Measurements from ENCODE around the gene OR6C70. TPM values are rescaled to one million over a fixed set of nuclear protein-coding genes. Genes with fewer than 3 reads are reported as not detected.

Gene OR6C70
- total RNA-seq, 1 experiment from 2014 or later = not detected

- TF ChIP-seq, protein P1, sequence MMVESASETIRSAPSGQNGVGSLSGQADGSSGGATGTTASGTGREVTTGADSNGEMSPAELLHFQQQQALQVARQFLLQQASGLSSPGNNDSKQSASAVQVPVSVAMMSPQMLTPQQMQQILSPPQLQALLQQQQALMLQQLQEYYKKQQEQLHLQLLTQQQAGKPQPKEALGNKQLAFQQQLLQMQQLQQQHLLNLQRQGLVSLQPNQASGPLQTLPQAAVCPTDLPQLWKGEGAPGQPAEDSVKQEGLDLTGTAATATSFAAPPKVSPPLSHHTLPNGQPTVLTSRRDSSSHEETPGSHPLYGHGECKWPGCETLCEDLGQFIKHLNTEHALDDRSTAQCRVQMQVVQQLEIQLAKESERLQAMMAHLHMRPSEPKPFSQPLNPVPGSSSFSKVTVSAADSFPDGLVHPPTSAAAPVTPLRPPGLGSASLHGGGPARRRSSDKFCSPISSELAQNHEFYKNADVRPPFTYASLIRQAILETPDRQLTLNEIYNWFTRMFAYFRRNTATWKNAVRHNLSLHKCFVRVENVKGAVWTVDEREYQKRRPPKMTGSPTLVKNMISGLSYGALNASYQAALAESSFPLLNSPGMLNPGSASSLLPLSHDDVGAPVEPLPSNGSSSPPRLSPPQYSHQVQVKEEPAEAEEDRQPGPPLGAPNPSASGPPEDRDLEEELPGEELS (CRISPR knock-in tag; IDR thresholded peaks at IDR 0.05) = no peak
- TF ChIP-seq ZNF219 (CRISPR knock-in tag; IDR thresholded peaks at IDR 0.05; ENCODE audit: borderline replicate concordance) (no peak), CREB1 (CRISPR knock-in tag; IDR thresholded peaks at IDR 0.05) (no peak), ZNF138 (CRISPR knock-in tag; conservative IDR thresholded peaks at IDR 0.05) (no peak)
Observed at GRCh38 chr12:55425954-55426353, 44.0 kb downstream of the OR6C70 start, which contains the start of gene OR6C76 (continued).

DNA sequence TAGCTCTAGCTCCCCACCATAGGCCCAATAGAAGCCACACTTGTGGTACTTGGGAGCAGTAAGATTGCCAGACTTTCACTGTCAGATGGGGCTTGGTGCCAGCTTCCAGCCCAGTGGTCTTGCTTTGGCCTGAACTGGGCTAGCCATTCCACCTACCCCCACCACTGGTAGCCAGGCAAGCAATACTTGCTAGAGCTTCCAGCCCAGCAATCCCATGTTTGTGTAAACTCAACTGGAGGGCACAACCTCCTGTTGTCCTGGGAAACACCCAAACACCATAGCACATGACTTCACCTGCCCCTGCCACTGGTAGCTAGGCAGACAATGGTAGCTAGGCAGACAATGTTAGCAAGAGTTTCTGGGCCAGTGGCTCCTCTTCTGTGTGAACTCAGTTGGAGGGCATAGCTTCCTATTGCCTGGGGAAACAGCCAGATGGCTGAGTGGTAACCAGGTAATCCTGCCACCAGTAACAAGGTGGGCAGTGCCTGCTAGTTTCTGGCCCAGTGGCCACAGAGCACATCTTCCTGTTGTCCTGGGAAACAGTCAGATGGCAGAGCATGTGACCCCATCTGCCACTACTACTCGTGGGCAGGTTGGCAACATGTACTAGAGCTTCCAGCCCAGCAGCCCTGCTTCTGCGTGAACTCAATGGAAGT, 49.5 kb downstream of the OR6C70 start:
- peaks cover 10% of the 10 kb centered on the region for H3K4me1 Mint-ChIP-seq
- TF ChIP-seq, protein P2, sequence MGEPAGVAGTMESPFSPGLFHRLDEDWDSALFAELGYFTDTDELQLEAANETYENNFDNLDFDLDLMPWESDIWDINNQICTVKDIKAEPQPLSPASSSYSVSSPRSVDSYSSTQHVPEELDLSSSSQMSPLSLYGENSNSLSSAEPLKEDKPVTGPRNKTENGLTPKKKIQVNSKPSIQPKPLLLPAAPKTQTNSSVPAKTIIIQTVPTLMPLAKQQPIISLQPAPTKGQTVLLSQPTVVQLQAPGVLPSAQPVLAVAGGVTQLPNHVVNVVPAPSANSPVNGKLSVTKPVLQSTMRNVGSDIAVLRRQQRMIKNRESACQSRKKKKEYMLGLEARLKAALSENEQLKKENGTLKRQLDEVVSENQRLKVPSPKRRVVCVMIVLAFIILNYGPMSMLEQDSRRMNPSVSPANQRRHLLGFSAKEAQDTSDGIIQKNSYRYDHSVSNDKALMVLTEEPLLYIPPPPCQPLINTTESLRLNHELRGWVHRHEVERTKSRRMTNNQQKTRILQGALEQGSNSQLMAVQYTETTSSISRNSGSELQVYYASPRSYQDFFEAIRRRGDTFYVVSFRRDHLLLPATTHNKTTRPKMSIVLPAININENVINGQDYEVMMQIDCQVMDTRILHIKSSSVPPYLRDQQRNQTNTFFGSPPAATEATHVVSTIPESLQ (CRISPR knock-in tag; IDR thresholded peaks at IDR 0.05) = no peak
- TF ChIP-seq SOX15 (CRISPR knock-in tag; IDR thresholded peaks at IDR 0.05) (no peak), FOXJ3 (CRISPR knock-in tag; IDR thresholded peaks at IDR 0.05; ENCODE audit: borderline replicate concordance) (no peak), PRRX2 (CRISPR knock-in tag; IDR thresholded peaks at IDR 0.05) (no peak), JUN (CRISPR knock-in tag; IDR thresholded peaks at IDR 0.05) (no peak), CBFB (CRISPR knock-in tag; IDR thresholded peaks at IDR 0.05; ENCODE audit: low read depth) (no peak), NR2C2 (CRISPR knock-in tag; IDR thresholded peaks at IDR 0.05) (no peak), ATF2 (CRISPR knock-in tag; IDR thresholded peaks at IDR 0.05; ENCODE audit: borderline replicate concordance, low read depth) (no peak), EMX1 (CRISPR knock-in tag; IDR thresholded peaks at IDR 0.05) (no peak), ELF4 (CRISPR knock-in tag; IDR thresholded peaks at IDR 0.05; ENCODE audit: low read depth) (no peak), ZNF671 (CRISPR knock-in tag; IDR thresholded peaks at IDR 0.05) (no peak)
- TF ChIP-seq, protein P1 (CRISPR knock-in tag; IDR thresholded peaks at IDR 0.05) = no peak
- no peaks in the 10 kb centered on the region for H3K9me3 Mint-ChIP-seq
- DNase-seq (ENCODE audit: low spot score) = no peak
- H3K27me3 Mint-ChIP-seq (ENCODE audit: low read depth) = no peaks in the 10 kb centered on the region
- no peak for ATAC-seq
- POLR2A ChIA-PET = no interaction called here
- H3K4me3 Mint-ChIP-seq = no peak overlapping the region
- H3K27ac Mint-ChIP-seq = no peak overlapping the region
- no peaks in the 10 kb centered on the region for H3K36me3 Mint-ChIP-seq
- CTCF ChIA-PET = no interaction called here

Other genes with a start within 250 kb of the OR6C70 start
- not detected in 3 replicates for gene OR10A7, start 249.1 kb downstream of the OR6C70 start, total RNA-seq (2021)
- not detected in 3 replicates for gene OR6C74, start 225.5 kb downstream of the OR6C70 start, total RNA-seq (2021)
- not detected in 3 replicates for gene OR6C6, start 173.6 kb downstream of the OR6C70 start, total RNA-seq (2021)
- gene OR6C1, start 155.8 kb downstream of the OR6C70 start, total RNA-seq (2021) = not detected in 3 replicates
- gene OR6C3, start 139.4 kb downstream of the OR6C70 start, total RNA-seq (2021) = not detected in 3 replicates
- gene OR6C75, start 107.2 kb downstream of the OR6C70 start, total RNA-seq (2021) = not detected in 3 replicates
- not detected in 3 replicates for gene OR6C65, start 69.6 kb downstream of the OR6C70 start, total RNA-seq (2021)
- not detected in 3 replicates for gene OR6C76, start 43.9 kb downstream of the OR6C70 start, total RNA-seq (2021)
- not detected in 3 replicates for gene OR6C2, start 26.1 kb downstream of the OR6C70 start, total RNA-seq (2021)
- not detected in 3 replicates for gene OR6C68, start 22.2 kb upstream of the OR6C70 start, total RNA-seq (2021)
- gene OR6C4, start 79.5 kb upstream of the OR6C70 start, total RNA-seq (2021) = not detected in 3 replicates
- gene OR2AP1, start 102.3 kb upstream of the OR6C70 start, total RNA-seq (2021) = not detected in 3 replicates
- not detected in 3 replicates for gene OR10P1, start 166.8 kb upstream of the OR6C70 start, total RNA-seq (2021)
- 77.8 to 96.2 TPM (median 80.4 TPM) in 3 replicates for gene ITGA7, start 237.8 kb upstream of the OR6C70 start, total RNA-seq (2021)
- 81.9 to 97.1 TPM (median 95.1 TPM) in 3 replicates for gene BLOC1S1, start 245.9 kb upstream of the OR6C70 start, total RNA-seq (2021)